ENCODE measurements around the gene RPTOR.
"Not testable (repeated sequence)": the region's sequence is repeated elsewhere in the genome, so short reads cannot be mapped to it uniquely, and the experiment has no call there.

The RPTOR gene

GRCh38 chr17:80781807-80782277 lies 237.2 kb downstream of the RPTOR start:
- DNase-seq (ENCODE audit: low read depth in 2 of 2) = no peak

GRCh38 chr17:80782536-80783427 lies 238.1 kb downstream of the RPTOR start:
- DNase-seq (ENCODE audit: low read depth in 2 of 2) = no peak

- DNase-seq (ENCODE audit: low read depth in 2 of 2) = no peak
Observed at GRCh38 chr17:80783486-80783885, 238.8 kb downstream of the RPTOR start.

- DNase-seq (ENCODE audit: low read depth in 2 of 2) = no peak
Observed at GRCh38 chr17:80783971-80784370, 239.3 kb downstream of the RPTOR start.

GRCh38 chr17:80785477-80786178 lies 241.0 kb downstream of the RPTOR start:
- no peak for DNase-seq (ENCODE audit: low read depth in 2 of 2)

- DNase-seq (ENCODE audit: low read depth in 2 of 2) = no peak
Observed at GRCh38 chr17:80786470-80786869, 241.8 kb downstream of the RPTOR start.

GRCh38 chr17:80786887-80787286 lies 242.2 kb downstream of the RPTOR start:
- DNase-seq (ENCODE audit: low read depth in 2 of 2) = no peak

GRCh38 chr17:80787881-80788280 lies 243.2 kb downstream of the RPTOR start:
- no peak for DNase-seq (ENCODE audit: low read depth in 2 of 2)

- no peak for DNase-seq (ENCODE audit: low read depth in 2 of 2)
Observed at GRCh38 chr17:80789356-80789902, 244.8 kb downstream of the RPTOR start.

- DNase-seq (ENCODE audit: low read depth in 2 of 2) = no peak
Observed at GRCh38 chr17:80790021-80790765, 245.6 kb downstream of the RPTOR start.

- no peak for DNase-seq (ENCODE audit: low read depth in 2 of 2)
Observed at GRCh38 chr17:80790981-80791742, 246.5 kb downstream of the RPTOR start.

GRCh38 chr17:80791758-80792284 lies 247.2 kb downstream of the RPTOR start:
- DNase-seq (ENCODE audit: low read depth in 2 of 2) = peak in 1 of 2 donors; percentile 36

- no peak for DNase-seq (ENCODE audit: low read depth in 2 of 2)
Observed at GRCh38 chr17:80792373-80792781, 247.7 kb downstream of the RPTOR start.

- no peak for DNase-seq (ENCODE audit: low read depth in 2 of 2)
Observed at GRCh38 chr17:80793421-80793820, 248.8 kb downstream of the RPTOR start.

GRCh38 chr17:80793851-80794267 lies 249.2 kb downstream of the RPTOR start:
- no peak for DNase-seq (ENCODE audit: low read depth in 2 of 2)

- DNase-seq (ENCODE audit: low read depth in 2 of 2) = no peak
Observed at GRCh38 chr17:80794281-80795089, 249.8 kb downstream of the RPTOR start.

- no peak for DNase-seq (ENCODE audit: low read depth in 2 of 2)
Observed at GRCh38 chr17:80795090-80795580, 250.5 kb downstream of the RPTOR start.

- DNase-seq (ENCODE audit: low read depth in 2 of 2) = no peak
Observed at GRCh38 chr17:80795754-80796153, 251.1 kb downstream of the RPTOR start.

GRCh38 chr17:80796430-80796861 lies 251.8 kb downstream of the RPTOR start:
- DNase-seq (ENCODE audit: low read depth in 2 of 2) = no peak

- not testable (repeated sequence) for DNase-seq (ENCODE audit: low read depth in 2 of 2)
Observed at GRCh38 chr17:80797222-80797621, 252.6 kb downstream of the RPTOR start.

Data from stimulated activated CD8-positive, alpha-beta memory T cell treated with anti-CD3 and anti-CD28 coated beads, Interleukin-15, amount 100 ng/mL, for 48 hours (primary cell).